ENCODE data around the gene CYP2D6.
"Not testable (repeated sequence)": the region's sequence is repeated elsewhere in the genome, so short reads cannot be mapped to it uniquely, and the experiment has no call there.

CYP2D6 gene

GRCh38 chr22:42158456-42159132 is 28.0 kb upstream of the CYP2D6 start:
- DNase-seq (ENCODE audit: low read depth in 3 of 3) = no peak

DNA sequence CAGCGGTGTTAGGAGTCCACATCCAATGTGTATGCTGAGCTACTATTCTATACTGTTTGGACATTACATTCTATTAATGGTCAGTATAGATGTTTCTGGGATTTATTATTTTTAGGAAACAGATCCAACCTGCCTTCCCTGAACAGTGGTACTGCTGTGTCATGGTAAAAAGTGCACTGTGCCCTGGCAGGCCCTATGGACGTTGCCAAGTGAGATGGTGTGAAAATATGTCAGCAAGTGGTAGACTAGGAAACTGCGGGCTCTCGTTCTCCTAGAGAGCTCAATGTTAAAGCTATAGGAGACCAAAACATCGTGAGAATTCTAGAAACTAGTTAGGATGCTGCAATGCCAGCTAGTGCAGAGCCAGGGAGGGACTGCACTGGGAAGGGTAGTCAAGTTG is 26.0 kb upstream of the CYP2D6 start:
- DNase-seq (ENCODE audit: low read depth in 3 of 3) = no peak

DNA sequence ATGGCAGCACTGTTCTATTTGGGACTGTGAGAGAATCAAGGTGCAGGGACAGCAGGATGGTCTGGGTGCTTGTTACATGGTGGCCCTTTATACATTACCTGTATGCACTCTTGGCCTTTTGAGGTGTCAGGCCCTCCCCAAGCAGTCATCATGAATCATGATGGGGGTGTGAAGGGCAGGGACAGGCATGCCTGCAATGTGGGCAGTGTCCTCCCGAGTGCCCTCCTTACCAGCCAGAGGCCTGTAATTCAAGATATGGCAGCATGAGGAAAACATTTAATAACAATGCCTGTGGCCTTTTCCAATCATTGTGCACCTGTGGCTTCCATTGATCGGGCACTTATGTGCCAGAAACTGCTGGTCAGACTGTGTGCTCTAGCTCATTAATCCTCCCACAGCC is 25.5 kb upstream of the CYP2D6 start:
- no peak for DNase-seq (ENCODE audit: low read depth in 3 of 3)

- no peak for DNase-seq (ENCODE audit: low read depth in 3 of 3)
Observed at GRCh38 chr22:42155053-42155543, 24.5 kb upstream of the CYP2D6 start.

GRCh38 chr22:42154293-42155052 is 23.9 kb upstream of the CYP2D6 start:
- no peak for DNase-seq (ENCODE audit: low read depth in 3 of 3)

DNA sequence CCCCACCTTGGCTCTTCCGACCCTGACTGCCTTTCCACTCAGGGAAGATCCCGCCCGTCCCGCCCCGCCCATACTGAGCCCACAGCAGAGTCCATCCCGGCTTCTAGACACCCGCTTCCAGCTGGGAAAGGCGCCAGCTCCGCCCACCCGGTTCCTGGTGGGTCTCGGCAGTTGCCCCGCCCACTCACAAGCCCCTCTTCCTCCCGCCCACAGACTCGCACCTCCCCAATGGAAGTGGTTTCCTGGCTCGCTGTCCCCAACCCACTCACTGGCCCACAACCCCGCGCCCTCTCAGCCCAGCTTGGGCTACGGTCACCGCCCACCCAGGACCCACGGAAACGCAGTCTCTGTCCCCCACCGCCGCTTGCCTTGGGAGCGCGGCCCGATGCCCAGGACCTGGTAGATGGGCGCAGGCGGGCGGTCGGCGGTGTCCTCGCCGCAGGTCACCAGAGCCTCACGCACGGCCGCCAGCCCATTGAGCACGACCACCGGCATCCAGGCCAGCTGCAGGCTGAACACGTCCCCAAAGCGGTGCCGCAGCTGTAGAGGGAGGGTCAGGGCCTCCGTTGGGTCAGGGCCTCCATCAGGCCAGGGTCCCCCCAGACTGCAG is 22.2 kb upstream of the CYP2D6 start:
- DNase-seq (ENCODE audit: low read depth in 3 of 3) = no peak

DNA sequence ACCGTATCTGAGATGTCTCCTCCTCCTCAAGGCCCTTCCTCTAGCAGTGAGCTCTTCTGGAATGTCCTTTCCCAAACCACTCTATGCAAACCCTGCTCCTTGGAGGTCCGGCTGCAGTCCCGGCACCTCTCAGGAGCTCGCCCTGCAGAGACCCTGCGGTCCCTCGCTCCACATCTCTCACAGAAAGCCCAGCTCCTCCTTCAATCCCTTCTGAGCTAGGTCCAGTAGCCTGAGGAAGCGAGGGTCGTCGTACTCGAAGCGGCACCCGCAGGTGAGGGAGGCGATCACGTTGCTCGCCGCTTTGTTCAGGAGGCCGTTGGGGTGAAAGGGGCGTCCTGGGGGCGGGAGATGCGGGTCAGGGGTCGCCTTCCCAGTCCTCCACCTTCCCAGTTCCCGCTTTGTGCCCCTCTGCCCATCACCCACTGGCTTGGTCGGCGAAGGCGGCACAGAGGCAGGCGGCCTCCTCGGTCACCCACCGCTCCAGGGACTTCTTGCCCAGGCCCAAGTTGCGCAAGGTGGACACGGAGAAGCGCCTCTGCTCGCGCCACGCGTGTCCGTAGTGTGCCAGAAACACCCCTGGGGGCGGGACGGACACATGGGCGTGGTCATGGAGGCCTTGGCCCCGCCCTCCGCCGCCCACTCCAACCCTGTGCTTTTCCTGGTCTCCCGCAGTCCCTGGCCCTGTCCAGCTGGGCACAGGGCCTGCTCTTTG is 21.5 kb upstream of the CYP2D6 start:
- no peak for DNase-seq (ENCODE audit: low read depth in 3 of 3)

DNA sequence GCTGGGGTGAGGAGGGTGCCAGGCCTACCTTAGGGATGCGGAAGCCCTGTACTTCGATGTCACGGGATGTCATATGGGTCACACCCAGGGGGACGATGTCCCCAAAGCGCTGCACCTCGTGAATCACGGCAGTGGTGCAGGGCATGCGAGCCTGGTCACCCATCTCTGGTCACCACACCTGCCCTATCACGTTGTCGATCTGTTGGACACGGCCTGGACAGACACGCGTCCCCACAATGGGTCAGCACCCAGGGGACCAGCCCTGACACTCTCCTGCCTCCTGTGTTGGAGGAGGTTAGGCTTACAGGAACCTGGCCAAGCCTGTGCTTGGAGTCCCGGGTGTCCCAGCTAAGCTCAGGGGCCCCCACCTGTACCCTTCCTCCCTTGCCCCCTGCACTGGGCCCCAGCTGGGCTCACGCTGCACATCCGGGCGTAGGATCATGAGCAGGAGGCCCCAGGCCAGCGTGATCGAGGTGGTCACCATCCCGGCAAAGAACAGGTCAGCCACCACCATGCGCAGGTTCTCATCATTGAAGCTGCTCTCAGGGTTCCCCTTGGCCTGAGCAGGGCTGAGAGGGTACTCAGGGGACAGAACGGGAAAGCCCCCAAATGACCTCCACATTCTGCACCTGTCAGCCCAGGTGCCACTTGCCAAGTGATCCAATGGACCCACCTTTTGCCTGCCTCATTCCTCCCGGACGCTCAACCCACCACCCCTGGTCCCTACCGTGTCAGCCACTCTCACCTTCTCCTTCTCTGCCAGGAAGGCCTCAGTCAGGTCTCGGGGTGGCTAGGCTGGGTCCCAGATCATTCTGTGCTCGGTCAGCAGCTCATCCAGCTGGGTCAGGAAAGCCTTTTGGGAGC is 20.3 kb upstream of the CYP2D6 start:
- DNase-seq (ENCODE audit: low read depth in 3 of 3) = no peak

- DNase-seq (ENCODE audit: low read depth in 3 of 3) = not testable (repeated sequence)
Observed at GRCh38 chr22:42149798-42150197, 19.2 kb upstream of the CYP2D6 start.

- DNase-seq (ENCODE audit: low read depth in 3 of 3) = no peak
Observed at GRCh38 chr22:42145175-42145574, 14.6 kb upstream of the CYP2D6 start.

GRCh38 chr22:42143859-42144822 is 13.5 kb upstream of the CYP2D6 start:
- DNase-seq (ENCODE audit: low read depth in 3 of 3) = not testable (repeated sequence)

- no peak for DNase-seq (ENCODE audit: low read depth in 3 of 3)
Observed at GRCh38 chr22:42142771-42143461, 12.3 kb upstream of the CYP2D6 start.

DNA sequence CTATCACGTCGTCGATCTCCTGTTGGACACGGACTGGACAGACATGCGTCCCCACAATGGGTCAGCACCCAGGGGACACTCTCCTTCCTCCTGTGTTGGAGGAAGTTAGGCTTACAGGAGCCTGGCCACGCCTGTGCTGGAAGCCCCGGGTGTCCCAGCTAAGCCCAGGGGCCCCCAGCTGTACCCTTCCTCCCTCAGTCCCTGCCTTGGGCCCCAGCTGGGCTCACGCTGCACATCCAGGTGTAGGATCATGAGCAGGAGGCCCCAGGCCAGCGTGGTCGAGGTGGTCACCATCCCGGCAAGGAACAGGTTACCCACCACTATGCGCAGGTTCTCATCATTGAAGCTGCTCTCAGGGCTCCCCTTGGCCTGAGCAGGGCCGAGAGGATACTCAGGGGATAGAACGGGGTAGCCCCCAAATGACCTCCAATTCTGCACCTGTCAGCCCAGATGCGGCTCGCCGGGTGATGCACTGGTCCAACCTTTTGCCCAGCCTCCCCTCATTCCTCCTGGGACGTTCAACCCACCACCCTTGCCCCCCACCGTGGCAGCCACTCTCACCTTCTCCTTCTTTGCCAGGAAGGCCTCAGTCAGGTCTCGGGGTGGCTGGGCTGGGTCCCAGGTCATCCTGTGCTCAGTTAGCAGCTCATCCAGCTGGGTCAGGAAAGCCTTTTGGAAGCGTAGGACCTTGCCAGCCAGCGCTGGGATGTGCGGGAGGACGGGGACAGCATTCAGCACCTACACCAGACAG is 10.9 kb upstream of the CYP2D6 start:
- not testable (repeated sequence) for DNase-seq (ENCODE audit: low read depth in 3 of 3)

- not testable (repeated sequence) for DNase-seq (ENCODE audit: low read depth in 3 of 3)
Observed at GRCh38 chr22:42140153-42140552, 9.5 kb upstream of the CYP2D6 start.

DNA sequence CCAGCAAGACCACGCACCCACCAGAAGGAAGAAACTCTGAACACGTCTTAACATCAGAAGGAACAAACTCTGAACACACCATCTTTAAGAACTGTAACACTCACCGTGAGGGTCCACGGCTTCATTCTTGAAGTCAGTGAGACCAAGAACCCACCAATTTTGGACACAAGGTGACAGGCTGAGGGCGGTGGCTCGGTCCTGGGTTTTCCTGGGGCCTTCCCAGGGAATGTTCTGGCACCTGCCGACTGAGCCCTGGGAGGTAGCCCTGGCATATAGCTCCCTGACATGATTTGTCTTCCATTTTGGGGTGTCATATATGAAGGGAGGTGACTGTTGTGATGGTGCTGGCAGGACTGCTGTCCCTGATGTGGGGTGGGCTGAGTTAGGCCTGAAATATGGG is 8.9 kb upstream of the CYP2D6 start:
- DNase-seq (ENCODE audit: low read depth in 3 of 3) = not testable (repeated sequence)

DNA sequence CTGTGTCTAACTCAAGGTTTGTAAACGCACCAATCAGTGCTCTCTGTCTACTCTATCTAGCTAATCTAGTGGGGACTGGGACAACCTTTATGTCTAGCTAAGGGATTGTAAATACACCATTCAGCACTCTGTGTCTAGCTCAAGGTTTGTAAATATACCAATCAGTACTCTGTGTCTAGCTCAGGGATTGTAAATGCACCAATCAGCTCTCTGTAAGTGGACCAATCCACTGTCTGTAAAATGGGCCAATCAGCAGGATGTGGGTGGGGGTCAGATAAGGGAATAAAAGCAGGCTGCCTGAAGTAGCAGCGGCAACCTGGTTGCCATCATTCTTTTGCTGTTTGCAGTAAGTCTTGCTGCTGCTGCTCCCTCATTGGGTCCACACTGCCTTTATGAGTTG is 8.4 kb upstream of the CYP2D6 start:
- no peak for DNase-seq (ENCODE audit: low read depth in 3 of 3)

DNA sequence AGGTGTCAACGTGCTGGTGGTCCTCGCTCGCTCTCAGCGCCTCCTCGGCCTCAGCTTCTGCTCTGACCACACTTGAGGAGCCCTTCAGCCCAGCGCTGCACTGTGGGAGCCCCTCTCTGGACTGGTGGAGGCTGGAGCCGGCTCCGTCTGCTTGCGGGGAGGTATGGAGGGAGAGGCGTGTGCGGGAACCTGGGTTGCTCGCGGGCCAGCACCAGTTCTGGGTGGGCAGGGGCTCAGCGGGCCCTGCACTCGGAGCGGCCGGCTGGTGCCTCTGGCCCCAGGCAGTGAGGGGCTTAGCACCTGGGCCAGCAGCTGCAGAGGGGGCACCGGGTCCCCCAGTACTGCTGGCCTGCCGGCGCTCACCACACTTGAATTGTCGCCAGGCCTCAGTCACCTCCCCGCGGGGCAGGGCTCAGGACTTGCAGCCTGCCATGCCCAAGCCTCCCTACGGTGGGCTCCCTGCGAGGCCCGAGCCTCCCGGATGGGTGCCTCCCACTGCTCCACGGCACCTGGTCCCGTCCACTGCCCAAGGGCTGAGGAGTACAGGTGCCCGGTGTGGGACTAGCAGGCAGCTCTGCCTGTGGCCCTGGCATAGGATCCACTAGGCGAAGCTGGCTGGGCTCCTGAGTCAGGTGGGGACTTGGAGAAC is 7.6 kb upstream of the CYP2D6 start:
- DNase-seq (ENCODE audit: low read depth in 3 of 3) = no peak

DNA sequence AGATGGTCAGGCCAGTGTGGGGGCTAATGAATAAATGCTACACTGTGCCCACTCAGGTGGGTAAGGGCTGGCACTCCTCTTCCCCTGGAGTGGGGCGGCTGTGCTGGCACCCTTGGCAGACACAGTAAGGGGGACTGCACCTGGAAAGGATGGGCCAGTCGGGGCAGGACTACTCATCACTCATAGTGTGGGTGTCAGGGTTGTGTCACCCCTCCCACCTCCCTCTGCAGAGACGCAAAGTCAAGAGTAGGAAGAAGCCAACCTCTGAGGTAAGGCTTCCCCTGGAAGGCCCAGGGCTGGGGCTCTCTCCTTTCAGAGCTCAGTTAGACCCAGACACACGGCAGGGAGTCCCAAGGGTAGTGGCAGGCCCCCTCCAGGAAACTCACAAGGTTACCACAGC is 5.1 kb upstream of the CYP2D6 start:
- not testable (repeated sequence) for DNase-seq (ENCODE audit: low read depth in 3 of 3)
